Gastroesophageal sphincter (tissue), 4 donors: Measurements from ENCODE around the gene KTN1. TPM values are rescaled to one million over a fixed set of nuclear protein-coding genes. Genes with fewer than 3 reads are reported as not detected.

Experiments
- ATAC-seq: fragments of 150-250 bp; one replicate; pipeline ENCODE4 v1.9.1; 2016; ENCODE audit warnings: mild to moderate bottlenecking, moderate library complexity
- H3K27ac ChIP-seq, 4 donors: fragments of 200-600 bp; sonication (generic) in 3 of 4; 1 replicate in 3 of 4; 2 replicates in 1 of 4; pipeline ENCODE4 v1.5.1; 2016 to 2019
- H3K27me3 ChIP-seq: fragments of 200-600 bp; sonication (generic); one replicate; pipeline ENCODE4 v1.5.1; 2019
- H3K36me3 ChIP-seq, 2 donors: fragments of 200-600 bp; sonication (generic); one replicate each; pipeline ENCODE4 v1.5.1; 2019; ENCODE audit warnings: control low read depth in 1 of 2
- H3K4me1 ChIP-seq, 3 donors: fragments of 200-600 bp; sonication (generic); 1 replicate in 2 of 3; 2 replicates in 1 of 3; pipeline ENCODE4 v1.5.1; 2016 to 2019; ENCODE audit warnings: control low read depth in 2 of 3
- H3K4me3 ChIP-seq, 2 donors: fragments of 200-600 bp; sonication (generic); one replicate each; pipeline ENCODE4 v1.5.1; 2019; ENCODE audit warnings: mild to moderate bottlenecking in 1 of 2, moderate library complexity in 1 of 2
- H3K9me3 ChIP-seq, 3 donors: fragments of 200-600 bp; sonication (generic); one replicate each; pipeline ENCODE4 v1.5.1; 2017 to 2019; ENCODE audit warnings: control low read depth in 2 of 3
- EP300 ChIP-seq: sonication (generic); formaldehyde crosslinking; IDR thresholded peaks from one replicate; pipeline ENCODE4 v1.6.1; 2017; ENCODE audit warnings: antibody characterized with exemption, mild to moderate bottlenecking
- POLR2A ChIP-seq, 2 donors: fragments of 450-650 bp; IDR thresholded peaks; one replicate each; pipeline ENCODE4 v1.6.1; 2017; ENCODE audit warnings: antibody characterized with exemption in 2 of 2, mild to moderate bottlenecking in 2 of 2, moderate library complexity in 1 of 2
- POLR2AphosphoS5 ChIP-seq: sonication (generic); formaldehyde crosslinking; IDR thresholded peaks from one replicate; pipeline ENCODE4 v1.6.1; 2017; ENCODE audit warnings: antibody characterized with exemption
- WGBS, 2 donors: methylation state at CpG; one replicate each; pipeline ENCODE4 v1.1.5; 2018; ENCODE audit warnings: low coverage in 1 of 2; 5-methylcytosine and 5-hydroxymethylcytosine counted together
- total RNA-seq, 4 donors: library from RNA; depleted of rRNA; stranded (reverse); fragments of >200 nt; gene quantifications; one replicate each; pipeline ENCODE4 v1.1.0, GENCODE V29; 2016
- TF ChIP-seq, protein P1 (sequence below), 4 experiments: fragments of 200-600 bp in 2 of 4; fragments of 450-650 bp in 2 of 4; sonication (generic) in 1 of 4; IDR thresholded peaks; one replicate each; pipeline ENCODE4 v1.5.1; 2017 to 2019; ENCODE audit warnings: antibody characterized with exemption in 4 of 4, mild to moderate bottlenecking in 2 of 4, moderate library complexity in 2 of 4

Gene KTN1
- total RNA-seq, 4 donors from 2014 or later = 144 to 204 (median 171) TPM

DNA sequence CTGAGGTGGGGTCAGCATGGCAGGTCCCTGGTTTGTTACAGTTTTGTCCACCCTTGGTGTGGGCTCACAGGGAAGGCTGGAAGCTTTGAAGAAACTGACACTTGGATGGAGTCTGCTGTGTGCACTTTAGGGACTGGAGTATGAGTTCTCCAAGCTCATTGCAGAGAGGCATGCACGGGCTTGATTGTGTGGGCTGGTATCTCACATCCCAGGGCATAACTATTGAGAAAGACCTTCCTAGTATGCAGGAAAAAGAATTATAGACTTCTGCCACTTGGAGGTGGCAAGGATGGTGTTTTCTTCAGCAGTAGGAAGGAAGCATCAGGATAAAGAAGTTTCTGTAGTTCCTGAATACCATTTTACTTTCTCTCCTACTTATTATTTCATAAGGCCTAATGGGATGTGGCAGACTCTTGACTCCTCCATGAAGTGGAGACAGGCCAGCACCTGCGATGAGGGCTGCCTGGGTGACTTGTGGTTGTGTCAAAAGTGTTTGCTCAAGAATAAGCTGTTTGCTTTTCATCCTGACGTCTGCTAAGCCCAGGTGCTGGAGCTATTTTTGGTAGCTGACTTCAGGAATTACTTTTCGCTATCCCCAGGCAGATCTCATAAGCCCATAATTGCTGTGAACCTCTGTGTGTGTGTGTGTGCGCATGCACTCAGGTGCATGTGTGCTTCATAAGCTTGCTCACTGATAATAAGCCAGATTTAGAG is 125.8 kb downstream of the KTN1 start:
- 66 to 76% methylated on average over 4 to 5 of the region's 5 CpGs for WGBS, 2 donors
- ATAC-seq = no peak
- Histone ChIP-seq H3K4me1 (peaks cover 0 to 5% (median 0%) of the 10 kb centered on the region in 3 donors), H3K27ac (no peak overlapping the region), H3K9me3 (no peaks in the 10 kb centered on the region), H3K27me3 (no peaks in the 10 kb centered on the region), H3K36me3 (peaks cover 0 to 18% of the 10 kb centered on the region in 2 donors), H3K4me3 (no peak overlapping the region)
- TF ChIP-seq EP300 (no peak), POLR2A (IDR thresholded peaks at IDR 0.05) (no peak), POLR2AphosphoS5 (no peak)
- TF ChIP-seq, protein P1, sequence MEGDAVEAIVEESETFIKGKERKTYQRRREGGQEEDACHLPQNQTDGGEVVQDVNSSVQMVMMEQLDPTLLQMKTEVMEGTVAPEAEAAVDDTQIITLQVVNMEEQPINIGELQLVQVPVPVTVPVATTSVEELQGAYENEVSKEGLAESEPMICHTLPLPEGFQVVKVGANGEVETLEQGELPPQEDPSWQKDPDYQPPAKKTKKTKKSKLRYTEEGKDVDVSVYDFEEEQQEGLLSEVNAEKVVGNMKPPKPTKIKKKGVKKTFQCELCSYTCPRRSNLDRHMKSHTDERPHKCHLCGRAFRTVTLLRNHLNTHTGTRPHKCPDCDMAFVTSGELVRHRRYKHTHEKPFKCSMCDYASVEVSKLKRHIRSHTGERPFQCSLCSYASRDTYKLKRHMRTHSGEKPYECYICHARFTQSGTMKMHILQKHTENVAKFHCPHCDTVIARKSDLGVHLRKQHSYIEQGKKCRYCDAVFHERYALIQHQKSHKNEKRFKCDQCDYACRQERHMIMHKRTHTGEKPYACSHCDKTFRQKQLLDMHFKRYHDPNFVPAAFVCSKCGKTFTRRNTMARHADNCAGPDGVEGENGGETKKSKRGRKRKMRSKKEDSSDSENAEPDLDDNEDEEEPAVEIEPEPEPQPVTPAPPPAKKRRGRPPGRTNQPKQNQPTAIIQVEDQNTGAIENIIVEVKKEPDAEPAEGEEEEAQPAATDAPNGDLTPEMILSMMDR (IDR thresholded peaks at IDR 0.05) = no peak

DNA sequence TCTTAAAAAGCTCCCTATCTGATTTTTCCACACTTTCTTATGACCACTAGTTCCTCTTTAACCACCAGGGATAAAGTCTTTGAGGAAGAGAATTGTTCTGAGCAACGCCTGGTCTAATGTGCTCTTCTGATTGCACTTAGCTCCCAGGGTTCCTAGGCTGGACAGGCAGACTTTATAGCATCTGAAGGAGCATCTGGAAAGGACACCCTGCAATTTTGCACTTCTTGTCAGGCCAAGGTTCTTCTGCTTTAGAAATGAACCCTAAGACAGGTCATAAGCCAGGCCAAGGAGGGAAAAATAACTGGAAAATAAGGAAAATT is 126.3 kb downstream of the KTN1 start:
- ATAC-seq = no peak
- Histone ChIP-seq H3K27me3 (no peaks in the 10 kb centered on the region), H3K4me1 (peaks cover 0 to 10% (median 0%) of the 10 kb centered on the region in 3 donors), H3K4me3 (no peak overlapping the region), H3K27ac (no peak overlapping the region), H3K9me3 (no peaks in the 10 kb centered on the region), H3K36me3 (peaks cover 0 to 13% of the 10 kb centered on the region in 2 donors)
- 75 to 83% methylated on average over 1 of the region's 1 CpG for WGBS, 2 donors
- no peak for TF ChIP-seq POLR2A (IDR thresholded peaks at IDR 0.05)
- TF ChIP-seq POLR2AphosphoS5 = no peak
- TF ChIP-seq EP300 = no peak
- TF ChIP-seq, protein P1 (IDR thresholded peaks at IDR 0.05) = no peak

DNA sequence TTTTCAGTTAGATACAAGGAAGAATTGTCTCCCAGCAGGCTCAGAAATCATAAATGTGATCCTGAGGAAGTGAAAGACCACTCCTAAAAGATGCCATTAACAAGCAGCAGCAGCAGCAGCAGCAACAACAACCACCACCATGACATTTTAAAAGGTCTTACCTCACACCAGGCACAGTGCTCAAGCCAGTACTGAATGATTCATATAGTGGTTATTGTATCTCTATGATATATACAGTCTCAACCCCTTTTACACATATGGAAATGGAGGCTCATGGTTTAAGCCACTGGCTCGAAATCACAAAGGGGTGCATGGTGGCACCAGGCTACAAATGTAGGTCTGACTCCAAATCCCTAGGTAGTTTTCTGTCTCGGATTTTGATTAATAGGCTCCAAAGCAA is 126.9 kb downstream of the KTN1 start:
- WGBS, 2 donors = 69 to 71% methylated on average over 2 of the region's 2 CpGs
- Histone ChIP-seq H3K4me1 (peaks cover 0 to 10% (median 0%) of the 10 kb centered on the region in 3 donors), H3K27me3 (no peaks in the 10 kb centered on the region), H3K9me3 (no peaks in the 10 kb centered on the region), H3K27ac (no peak overlapping the region), H3K4me3 (no peak overlapping the region), H3K36me3 (peaks cover 0 to 10% of the 10 kb centered on the region in 2 donors)
- no peak for ATAC-seq
- TF ChIP-seq POLR2AphosphoS5 = no peak
- TF ChIP-seq POLR2A (IDR thresholded peaks at IDR 0.05) = no peak
- TF ChIP-seq EP300 = no peak
- TF ChIP-seq, protein P1 (IDR thresholded peaks at IDR 0.05) = no peak

DNA sequence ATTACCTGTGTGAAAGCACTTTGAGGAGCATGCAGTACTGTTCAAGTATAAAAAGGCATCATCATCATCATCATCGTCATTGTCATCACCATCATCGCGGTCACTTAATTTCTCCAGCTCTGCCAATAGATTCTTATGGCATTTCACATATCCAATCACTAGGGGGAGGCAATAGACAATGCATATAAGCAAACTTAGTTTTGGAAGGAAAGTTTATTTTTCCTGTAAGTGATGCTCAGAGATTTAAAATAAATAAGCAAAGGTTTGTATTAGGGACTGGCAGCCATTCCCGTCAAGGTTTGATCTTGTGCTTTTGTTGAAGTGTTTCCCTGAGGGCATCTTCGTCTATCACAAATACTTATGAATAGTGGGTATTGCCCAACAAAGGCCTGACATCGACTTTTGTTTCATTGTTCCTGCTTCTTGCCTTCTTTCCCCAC is 127.4 kb downstream of the KTN1 start:
- peak; percentile 35 for ATAC-seq
- WGBS, 2 donors = 30 to 49% methylated on average over 3 to 6 of the region's 6 CpGs
- H3K4me3 ChIP-seq = no peak overlapping the region
- TF ChIP-seq, protein P1 (IDR thresholded peaks at IDR 0.05) = peak; percentile 24 to 70 (median 66)
- TF ChIP-seq POLR2A (IDR thresholded peaks at IDR 0.05) = no peak
- H3K4me1 ChIP-seq = peaks cover 0 to 10% (median 0%) of the 10 kb centered on the region in 3 donors
- no peaks in the 10 kb centered on the region for H3K27me3 ChIP-seq
- H3K36me3 ChIP-seq = peaks cover 0 to 10% of the 10 kb centered on the region in 2 donors
- no peaks in the 10 kb centered on the region for H3K9me3 ChIP-seq
- no peak overlapping the region for H3K27ac ChIP-seq

DNA sequence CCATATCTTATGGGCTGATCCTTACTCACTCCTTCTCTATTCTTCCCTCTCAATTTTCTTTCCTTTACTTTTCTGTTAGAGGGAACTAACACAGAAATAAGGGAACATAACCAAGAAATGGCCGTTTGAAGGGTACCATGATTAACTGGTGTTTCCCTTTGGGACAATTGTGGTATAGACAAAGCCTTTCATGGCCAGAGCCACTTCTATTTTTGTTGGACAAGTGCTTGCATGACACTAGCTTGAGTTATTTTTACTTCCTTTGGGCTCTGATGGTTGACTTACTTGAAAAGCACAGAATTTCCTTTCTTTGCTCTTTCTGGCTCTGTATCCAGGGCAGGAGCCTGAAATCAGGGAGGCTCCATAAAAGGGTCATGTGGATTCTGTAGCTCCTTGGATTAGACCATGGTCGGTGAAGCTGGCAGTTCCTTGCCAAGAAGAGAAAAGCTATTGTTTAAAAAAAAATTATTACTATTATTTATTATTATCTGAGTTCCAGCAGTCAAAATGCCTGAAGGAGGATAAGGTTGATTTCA is 130.6 kb downstream of the KTN1 start:
- H3K27ac ChIP-seq = peak overlapping the region in 1 of 4 donors; percentile 3
- no peaks in the 10 kb centered on the region for H3K27me3 ChIP-seq
- TF ChIP-seq POLR2AphosphoS5 (no peak), EP300 (no peak), POLR2A (IDR thresholded peaks at IDR 0.05) (no peak)
- TF ChIP-seq, protein P1 (IDR thresholded peaks at IDR 0.05) = no peak
- H3K4me3 ChIP-seq = no peak overlapping the region
- no peaks in the 10 kb centered on the region for H3K9me3 ChIP-seq
- 52 to 70% methylated on average over 1 to 2 of the region's 2 CpGs for WGBS, 2 donors
- ATAC-seq = no peak
- peaks cover 0 to 10% (median 0%) of the 10 kb centered on the region in 3 donors for H3K4me1 ChIP-seq
- H3K36me3 ChIP-seq = peaks cover 0 to 2% of the 10 kb centered on the region in 2 donors
